ACC112 (cell line): ENCODE data around the gene CDC23.
"Not testable (repeated sequence)": the region's sequence is repeated elsewhere in the genome, so short reads cannot be mapped to it uniquely, and the experiment has no call there.

Experiments used
- H2AFZ ChIP-seq: fragments of 200-600 bp; sonication (generic); one replicate; pipeline ENCODE4 v1.6.0; 2017; ENCODE audit warnings: antibody characterized with exemption, low read length; ENCODE audit not compliant: unreplicated experiment
- H3K27ac ChIP-seq: fragments of 200-600 bp; sonication (generic); 2 replicates; pipeline ENCODE4 v1.5.1; 2014; ENCODE audit warnings: low read depth, mild to moderate bottlenecking, antibody characterized with exemption, low read length, moderate library complexity
- H3K27me3 ChIP-seq: fragments of 200-600 bp; sonication (generic); 2 replicates; pipeline ENCODE4 v1.6.1; 2014; ENCODE audit warnings: mild to moderate bottlenecking, antibody characterized with exemption, low read length, moderate library complexity, mixed read lengths; ENCODE audit not compliant: insufficient read depth
- H3K36me3 ChIP-seq: fragments of 200-600 bp; sonication (generic); 2 replicates; pipeline ENCODE4 v1.6.1; 2016; ENCODE audit warnings: mild to moderate bottlenecking, antibody characterized with exemption, low read length, moderate library complexity, mixed read lengths; ENCODE audit not compliant: insufficient read depth
- H3K4me1 ChIP-seq: fragments of 200-600 bp; sonication (generic); one replicate; pipeline ENCODE4 v1.6.1; 2016; ENCODE audit warnings: low read length, mixed read lengths; ENCODE audit not compliant: insufficient read depth, unreplicated experiment, control insufficient read depth
- H3K4me3 ChIP-seq: fragments of 200-600 bp; sonication (generic); 2 replicates; pipeline ENCODE4 v1.5.1; 2014; ENCODE audit warnings: mild to moderate bottlenecking, low read depth, low read length
- H3K79me2 ChIP-seq: fragments of 200-600 bp; sonication (generic); one replicate; pipeline ENCODE4 v1.6.0; 2016; ENCODE audit warnings: low read length; ENCODE audit not compliant: control insufficient read depth, unreplicated experiment, insufficient read depth

CDC23 gene

GRCh38 chr5:138213161-138214029, at the start of gene CDC23:
Gene CDC23 (minus strand): TSS chr5:138213323. CDS start chr5:138213312, 11 bp downstream.
- Histone ChIP-seq H3K79me2 (peaks cover 31% of the 10 kb centered on the region), H2AFZ (peak within 1 kb of the TSS; percentile 96), H3K4me3 (peak within 1 kb of the TSS; percentile 99), H3K27me3 (no peaks in the 10 kb centered on the region), H3K4me1 (no peaks in the 10 kb centered on the region), H3K36me3 (no peaks in the 10 kb centered on the region), H3K27ac (peak within 1 kb of the TSS; percentile 71)

- Histone ChIP-seq H3K79me2 (no peaks in the 10 kb centered on the region), H3K27me3 (no peaks in the 10 kb centered on the region), H2AFZ (no peak overlapping the region), H3K27ac (no peak overlapping the region), H3K4me3 (no peak overlapping the region), H3K36me3 (no peaks in the 10 kb centered on the region), H3K4me1 (peaks cover 4% of the 10 kb centered on the region)
Measured at GRCh38 chr5:138258704-138259292, 45.7 kb upstream of the CDC23 start.

DNA sequence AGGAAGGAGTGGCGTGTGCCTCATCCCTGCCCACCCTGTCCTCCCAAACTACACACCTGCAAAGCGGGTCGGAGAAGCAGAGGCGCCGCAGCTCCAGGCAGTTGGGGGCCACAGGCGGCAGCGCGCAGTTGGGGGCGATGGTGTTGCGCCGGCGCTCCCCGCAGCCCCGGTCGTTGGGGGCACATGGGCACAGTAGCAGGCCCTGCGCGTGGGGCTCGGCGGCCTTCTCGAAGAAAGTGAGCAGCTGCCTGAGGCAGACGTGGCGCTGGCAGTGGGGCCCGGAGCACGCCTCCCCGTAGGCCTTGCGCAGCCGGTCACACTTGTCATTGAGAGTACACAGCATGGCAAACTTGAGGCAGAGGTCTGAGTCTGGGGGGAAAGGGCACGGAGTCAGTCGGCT, 44.5 kb upstream of the CDC23 start:
- Histone ChIP-seq H3K27ac (no peak overlapping the region), H3K27me3 (peaks cover 6% of the 10 kb centered on the region), H3K4me1 (peaks cover 4% of the 10 kb centered on the region), H3K4me3 (no peak overlapping the region), H3K79me2 (no peaks in the 10 kb centered on the region), H2AFZ (no peak overlapping the region), H3K36me3 (no peaks in the 10 kb centered on the region)

DNA sequence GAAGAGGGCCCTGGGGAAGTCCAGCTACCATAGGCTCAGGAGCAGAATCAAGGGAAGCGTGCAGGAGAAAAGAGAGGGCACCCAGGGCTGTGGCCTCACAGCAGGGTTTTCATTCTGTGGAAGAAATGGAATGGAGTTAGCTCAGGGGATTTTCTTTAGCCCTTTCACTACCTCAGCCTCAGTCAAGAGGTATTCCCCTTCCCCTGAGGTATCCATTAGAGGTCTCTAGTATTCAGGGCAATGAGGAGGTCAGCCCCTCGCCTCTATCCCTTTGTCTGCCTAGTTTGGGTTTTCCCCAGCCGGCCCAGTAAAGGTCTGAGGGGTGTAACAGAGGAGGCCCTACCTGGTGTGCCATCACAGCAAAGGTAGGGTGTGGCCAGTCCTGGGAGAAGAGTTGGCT, 39.8 kb upstream of the CDC23 start:
- no peaks in the 10 kb centered on the region for H3K4me1 ChIP-seq
- H3K27ac ChIP-seq: no peak overlapping the region
- peaks cover 6% of the 10 kb centered on the region for H3K27me3 ChIP-seq
- no peak overlapping the region for H2AFZ ChIP-seq
- H3K36me3 ChIP-seq: no peaks in the 10 kb centered on the region
- H3K4me3 ChIP-seq: no peak overlapping the region
- H3K79me2 ChIP-seq: no peaks in the 10 kb centered on the region

GRCh38 chr5:138247800-138248199, 34.7 kb upstream of the CDC23 start:
- not testable (repeated sequence) for H3K4me3 ChIP-seq, H3K4me1 ChIP-seq, H3K79me2 ChIP-seq, H3K27ac ChIP-seq, H2AFZ ChIP-seq, H3K36me3 ChIP-seq
- peaks cover 20% of the 10 kb centered on the region for H3K27me3 ChIP-seq

- Histone ChIP-seq H3K27ac (no peak overlapping the region), H3K27me3 (peaks cover 28% of the 10 kb centered on the region), H3K36me3 (no peaks in the 10 kb centered on the region), H3K4me1 (peaks cover 3% of the 10 kb centered on the region), H3K79me2 (no peaks in the 10 kb centered on the region), H3K4me3 (no peak overlapping the region), H2AFZ (no peak overlapping the region)
Measured at GRCh38 chr5:138246822-138247221, 33.7 kb upstream of the CDC23 start.

DNA sequence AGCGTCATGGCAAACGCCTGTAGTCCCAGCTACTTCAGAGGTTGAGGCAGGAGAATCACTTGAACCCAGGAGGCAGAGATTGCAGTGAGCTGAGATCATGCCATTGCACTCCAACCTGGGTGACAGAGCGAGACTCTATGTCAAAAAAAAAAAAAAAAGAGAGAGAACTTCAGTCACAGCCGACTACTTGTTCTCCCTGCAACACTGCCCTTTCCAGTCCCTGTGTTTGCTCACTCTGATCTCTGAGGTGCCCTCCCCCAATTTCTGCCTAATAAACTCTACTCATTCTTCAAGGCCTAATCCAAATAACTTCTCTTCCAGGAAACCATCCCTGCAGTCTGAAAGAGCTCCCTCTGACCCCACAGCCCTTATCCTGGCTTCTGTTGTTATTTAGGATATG, 33.2 kb upstream of the CDC23 start:
- Histone ChIP-seq H3K4me1 (peaks cover 8% of the 10 kb centered on the region), H3K4me3 (no peak overlapping the region), H2AFZ (no peak overlapping the region)

GRCh38 chr5:138245717-138246116, 32.6 kb upstream of the CDC23 start:
- H3K4me1 ChIP-seq: peaks cover 8% of the 10 kb centered on the region
- no peak overlapping the region for H3K4me3 ChIP-seq
- H3K36me3 ChIP-seq: no peaks in the 10 kb centered on the region
- no peaks in the 10 kb centered on the region for H3K79me2 ChIP-seq
- H3K27ac ChIP-seq: no peak overlapping the region
- H2AFZ ChIP-seq: no peak overlapping the region
- H3K27me3 ChIP-seq: peaks cover 39% of the 10 kb centered on the region

More for the DNA sequence above, 33.2 kb upstream of the CDC23 start:
- Histone ChIP-seq H3K79me2 (no peaks in the 10 kb centered on the region), H3K36me3 (no peaks in the 10 kb centered on the region), H3K27me3 (peaks cover 33% of the 10 kb centered on the region), H3K27ac (no peak overlapping the region)

DNA sequence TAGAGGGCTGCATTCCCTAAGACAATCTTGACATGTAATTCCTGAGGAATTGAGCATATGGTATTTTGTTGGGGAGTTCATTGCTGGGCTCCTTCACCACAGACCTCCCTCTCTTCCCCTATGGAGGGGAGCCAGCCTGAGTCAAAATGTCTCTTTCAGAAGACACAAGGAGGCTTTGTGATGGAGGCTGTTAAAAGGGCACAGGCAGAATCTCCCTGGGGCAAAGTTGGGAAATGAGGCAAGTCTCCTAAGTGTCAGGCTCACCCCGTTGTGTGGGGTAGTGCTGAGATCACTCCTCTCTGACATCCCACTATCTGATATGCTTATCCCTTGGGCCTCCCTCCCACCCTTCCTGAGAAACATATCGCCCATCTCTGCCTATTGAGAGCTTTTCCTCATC, 30.7 kb upstream of the CDC23 start:
- Histone ChIP-seq H3K4me1 (peaks cover 8% of the 10 kb centered on the region), H3K36me3 (no peaks in the 10 kb centered on the region), H3K27me3 (peaks cover 54% of the 10 kb centered on the region), H2AFZ (no peak overlapping the region), H3K4me3 (no peak overlapping the region), H3K27ac (no peak overlapping the region), H3K79me2 (no peaks in the 10 kb centered on the region)

- Histone ChIP-seq H3K4me1 (peaks cover 8% of the 10 kb centered on the region), H3K36me3 (no peaks in the 10 kb centered on the region), H3K4me3 (peak overlapping the region; percentile 82), H2AFZ (peak overlapping the region; percentile 91), H3K79me2 (no peaks in the 10 kb centered on the region), H3K27ac (no peak overlapping the region), H3K27me3 (peaks cover 54% of the 10 kb centered on the region)
Measured at GRCh38 chr5:138241688-138242571, 28.8 kb upstream of the CDC23 start.
